H1 (cell line): ENCODE results near the gene ATG7.

Source experiments
- CBX5 ChIP-seq: fragments of 300-800, 300-1000 bp; sonication (generic); IDR thresholded peaks from 2 replicates; pipeline ENCODE4 v1.7.1; 2016; ENCODE audit warnings: antibody characterized with exemption, low read length, low read depth
- EP300 ChIP-seq, 2 experiments: IDR thresholded peaks; 1 replicate in 1 of 2; 2 replicates in 1 of 2; pipeline ENCODE4 v1.6.1; 2011 to 2012; ENCODE audit warnings: low read depth in 2 of 2, low read length in 2 of 2, mild to moderate bottlenecking in 2 of 2, borderline replicate concordance in 1 of 2, inconsistent platforms in 1 of 2, moderate library complexity in 1 of 2
- JUND ChIP-seq: IDR thresholded peaks from 2 replicates; pipeline ENCODE4 v1.6.1; 2011; ENCODE audit warnings: mild to moderate bottlenecking, improper control_type of control experiment, low read length
- POLR2A ChIP-seq, 2 experiments: IDR thresholded peaks; 1 replicate in 1 of 2; 2 replicates in 1 of 2; pipeline ENCODE4 v1.6.1; 2011; ENCODE audit warnings: low read depth in 2 of 2, low read length in 2 of 2, mild to moderate bottlenecking in 2 of 2; ENCODE audit errors: control extremely low read depth in 1 of 2
- POLR2AphosphoS5 ChIP-seq: IDR thresholded peaks from 2 replicates; pipeline ENCODE4 v1.6.1; 2011; ENCODE audit warnings: low read depth, low read length
- RFX5 ChIP-seq: IDR thresholded peaks from 2 replicates; pipeline ENCODE4 v1.6.1; 2011; ENCODE audit warnings: low read depth, low read length, improper control_type of control experiment, borderline replicate concordance
- RNF2 ChIP-seq: fragments of 200-900, 300-1000 bp; sonication (generic); IDR thresholded peaks from 2 replicates; pipeline ENCODE4 v1.7.1; 2016; ENCODE audit warnings: borderline replicate concordance, low read depth, mild to moderate bottlenecking, antibody characterized with exemption, low read length; ENCODE audit not compliant: poor library complexity, severe bottlenecking; ENCODE audit errors: missing control alignments
- RXRA ChIP-seq: IDR thresholded peaks from 2 replicates; pipeline ENCODE4 v1.6.1; 2011; ENCODE audit warnings: low read depth, mild to moderate bottlenecking, low read length, moderate library complexity; ENCODE audit not compliant: insufficient read depth
- SAP30 ChIP-seq: fragments of 300-600 bp; sonication (generic); IDR thresholded peaks from 2 replicates; pipeline ENCODE4 v1.7.1; 2012; ENCODE audit warnings: low read length, moderate library complexity, mild to moderate bottlenecking, inconsistent platforms; ENCODE audit not compliant: insufficient read depth, insufficient replicate concordance
- SIN3A ChIP-seq, 2 experiments: IDR thresholded peaks in 1 of 2; conservative IDR thresholded peaks in 1 of 2; 2 replicates each; pipeline ENCODE4 v1.6.1; 2011 to 2012; ENCODE audit warnings: low read length in 2 of 2, improper control_type of control experiment in 1 of 2, low read depth in 1 of 2, mild to moderate bottlenecking in 1 of 2
- TAF1 ChIP-seq: IDR thresholded peaks from 2 replicates; pipeline ENCODE4 v1.6.1; 2011; ENCODE audit warnings: mild to moderate bottlenecking, low read depth, low read length
- YY1 ChIP-seq: IDR thresholded peaks from 2 replicates; pipeline ENCODE4 v1.6.1; 2011; ENCODE audit warnings: low read depth, mild to moderate bottlenecking, low read length
- TF ChIP-seq, protein P1 (sequence below), 3 experiments: IDR thresholded peaks; 1 replicate in 2 of 3; 2 replicates in 1 of 3; pipeline versions ENCODE4 v1.5.1 to v1.6.1; 2011; ENCODE audit warnings: low read length in 3 of 3, mild to moderate bottlenecking in 3 of 3, inconsistent platforms in 2 of 3, low read depth in 1 of 3, moderate library complexity in 1 of 3; ENCODE audit not compliant: insufficient read depth in 1 of 3; ENCODE audit errors: control extremely low read depth in 1 of 3
- TF ChIP-seq, protein P2 (sequence below): IDR thresholded peaks from 2 replicates; pipeline ENCODE4 v1.6.1; 2011; ENCODE audit warnings: low read length, improper control_type of control experiment

DNA sequence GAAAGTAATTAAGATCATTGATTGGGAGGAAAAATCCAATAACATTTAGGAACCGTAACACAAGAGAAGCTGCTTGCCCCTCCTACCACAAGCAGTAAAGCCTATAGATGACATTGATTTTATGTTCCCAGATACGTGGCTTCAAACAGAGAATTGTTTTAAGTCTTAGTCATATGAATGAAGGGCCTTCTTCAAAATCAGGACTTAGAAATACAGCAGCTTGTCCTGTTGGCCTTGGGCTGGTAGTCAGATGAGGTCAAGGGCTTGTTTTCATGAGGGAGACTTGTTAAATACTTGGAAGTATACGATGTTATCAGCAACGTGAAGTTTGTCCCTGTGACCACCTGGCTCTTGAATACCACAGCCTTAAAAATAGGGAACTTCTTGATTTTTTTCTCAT is 257.1 kb downstream of the ATG7 start:
- TF ChIP-seq, protein P1, sequence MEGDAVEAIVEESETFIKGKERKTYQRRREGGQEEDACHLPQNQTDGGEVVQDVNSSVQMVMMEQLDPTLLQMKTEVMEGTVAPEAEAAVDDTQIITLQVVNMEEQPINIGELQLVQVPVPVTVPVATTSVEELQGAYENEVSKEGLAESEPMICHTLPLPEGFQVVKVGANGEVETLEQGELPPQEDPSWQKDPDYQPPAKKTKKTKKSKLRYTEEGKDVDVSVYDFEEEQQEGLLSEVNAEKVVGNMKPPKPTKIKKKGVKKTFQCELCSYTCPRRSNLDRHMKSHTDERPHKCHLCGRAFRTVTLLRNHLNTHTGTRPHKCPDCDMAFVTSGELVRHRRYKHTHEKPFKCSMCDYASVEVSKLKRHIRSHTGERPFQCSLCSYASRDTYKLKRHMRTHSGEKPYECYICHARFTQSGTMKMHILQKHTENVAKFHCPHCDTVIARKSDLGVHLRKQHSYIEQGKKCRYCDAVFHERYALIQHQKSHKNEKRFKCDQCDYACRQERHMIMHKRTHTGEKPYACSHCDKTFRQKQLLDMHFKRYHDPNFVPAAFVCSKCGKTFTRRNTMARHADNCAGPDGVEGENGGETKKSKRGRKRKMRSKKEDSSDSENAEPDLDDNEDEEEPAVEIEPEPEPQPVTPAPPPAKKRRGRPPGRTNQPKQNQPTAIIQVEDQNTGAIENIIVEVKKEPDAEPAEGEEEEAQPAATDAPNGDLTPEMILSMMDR (IDR thresholded peaks at IDR 0.05; ENCODE audit: control extremely low read depth in 1 of 3, insufficient read depth in 1 of 3, low read depth in 1 of 3, low read length in 3 of 3), result no peak
- TF ChIP-seq RFX5, result no peak
- TF ChIP-seq POLR2A (IDR thresholded peaks at IDR 0.05; ENCODE audit: control extremely low read depth in 1 of 2, low read depth in 2 of 2, low read length in 2 of 2), result no peak
- TF ChIP-seq EP300 (IDR thresholded peaks at IDR 0.05; ENCODE audit: borderline replicate concordance in 1 of 2, low read depth in 2 of 2, low read length in 2 of 2), result no peak
- TF ChIP-seq CBX5, result no peak
- TF ChIP-seq TAF1, result no peak
- TF ChIP-seq JUND, result no peak
- TF ChIP-seq POLR2AphosphoS5, result no peak
- no peak for TF ChIP-seq RNF2
- no peak for TF ChIP-seq YY1
- TF ChIP-seq, protein P2, sequence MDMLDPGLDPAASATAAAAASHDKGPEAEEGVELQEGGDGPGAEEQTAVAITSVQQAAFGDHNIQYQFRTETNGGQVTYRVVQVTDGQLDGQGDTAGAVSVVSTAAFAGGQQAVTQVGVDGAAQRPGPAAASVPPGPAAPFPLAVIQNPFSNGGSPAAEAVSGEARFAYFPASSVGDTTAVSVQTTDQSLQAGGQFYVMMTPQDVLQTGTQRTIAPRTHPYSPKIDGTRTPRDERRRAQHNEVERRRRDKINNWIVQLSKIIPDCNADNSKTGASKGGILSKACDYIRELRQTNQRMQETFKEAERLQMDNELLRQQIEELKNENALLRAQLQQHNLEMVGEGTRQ, result no peak
- TF ChIP-seq RXRA, result no peak
- TF ChIP-seq SIN3A (conservative IDR thresholded peaks at IDR 0.05 in 1 of 2, IDR thresholded peaks at IDR 0.05 in 1 of 2; ENCODE audit: low read depth in 1 of 2, low read length in 2 of 2), result no peak
- TF ChIP-seq SAP30, result no peak
